Measurements from ENCODE around the gene PLCB1. TPM values are rescaled to one million over a fixed set of nuclear protein-coding genes. Genes with fewer than 3 reads are reported as not detected.

Gene PLCB1
- polyA plus RNA-seq, 1 donor (not counting 4 experiments of a cell fraction or from before 2014, with no cell fraction given): 0.37 TPM

- no peaks in the 10 kb centered on the region for H3K79me2 ChIP-seq (ENCODE audit: control insufficient read depth, insufficient read depth, low read length)
- no peaks in the 10 kb centered on the region for H3K27me3 ChIP-seq (ENCODE audit: control insufficient read depth, extremely low read depth, insufficient read depth, low read length)
- FAIRE-seq (no peak), DNase-seq (ENCODE audit: low read depth, low spot score) (no peak)
- no peaks in the 10 kb centered on the region for H4K20me1 ChIP-seq (ENCODE audit: control insufficient read depth, extremely low read depth, insufficient read depth, low read length)
- TF ChIP-seq CTCF (optimal IDR thresholded peaks at IDR 0.05 in 1 of 3, IDR thresholded peaks at IDR 0.05 in 1 of 3, conservative IDR thresholded peaks at IDR 0.05 in 1 of 3; ENCODE audit: extremely low read depth in 1 of 3, insufficient read depth in 2 of 3, low read length in 3 of 3) (no peak), EZH2 (IDR thresholded peaks at IDR 0.05; ENCODE audit: low read length) (no peak)
- H3K4me2 ChIP-seq (ENCODE audit: control insufficient read depth, extremely low read depth, insufficient read depth, low read depth, low read length): no peak overlapping the region
- no peaks in the 10 kb centered on the region for H3K9me3 ChIP-seq (ENCODE audit: control insufficient read depth, low read depth, low read length)
- H3K9ac ChIP-seq (ENCODE audit: control insufficient read depth, extremely low read depth, insufficient read depth, low read length): no peak overlapping the region
- H3K36me3 ChIP-seq (ENCODE audit: control insufficient read depth in 2 of 2, extremely low read depth in 1 of 2, insufficient read depth in 2 of 2, low read length in 2 of 2): no peaks in the 10 kb centered on the region
- no peaks in the 10 kb centered on the region for H3K4me1 ChIP-seq (ENCODE audit: control insufficient read depth, extremely low read depth, insufficient read depth, low read length)
- H3K9me1 ChIP-seq (ENCODE audit: control insufficient read depth, extremely low read depth, insufficient read depth, low read length): no peaks in the 10 kb centered on the region
- H2AFZ ChIP-seq (ENCODE audit: control insufficient read depth, low read length): no peak overlapping the region
- no peak overlapping the region for H3K27ac ChIP-seq (ENCODE audit: control insufficient read depth, insufficient read depth, low read length)
- dilution Hi-C loops (cut with MboI; ENCODE audit: extremely low pct_ligation_motif_present, low sequenced_read_pairs): no loop called here
- H3K4me3 ChIP-seq (ENCODE audit: control insufficient read depth in 2 of 3, extremely low read depth in 1 of 3, insufficient read depth in 2 of 3, low read depth in 1 of 3, low read length in 3 of 3): no peak overlapping the region
Observed at GRCh38 chr20:8196096-8196495, 64.0 kb downstream of the PLCB1 start.

- no peaks in the 10 kb centered on the region for H3K36me3 ChIP-seq (ENCODE audit: control insufficient read depth in 2 of 2, extremely low read depth in 1 of 2, insufficient read depth in 2 of 2, low read length in 2 of 2)
- no peaks in the 10 kb centered on the region for H3K27me3 ChIP-seq (ENCODE audit: control insufficient read depth, extremely low read depth, insufficient read depth, low read length)
- H3K27ac ChIP-seq (ENCODE audit: control insufficient read depth, insufficient read depth, low read length): no peak overlapping the region
- H3K9me3 ChIP-seq (ENCODE audit: control insufficient read depth, low read depth, low read length): no peaks in the 10 kb centered on the region
- no peaks in the 10 kb centered on the region for H3K4me1 ChIP-seq (ENCODE audit: control insufficient read depth, extremely low read depth, insufficient read depth, low read length)
- no peak overlapping the region for H3K4me2 ChIP-seq (ENCODE audit: control insufficient read depth, extremely low read depth, insufficient read depth, low read depth, low read length)
- no peaks in the 10 kb centered on the region for H3K79me2 ChIP-seq (ENCODE audit: control insufficient read depth, insufficient read depth, low read length)
- DNase-seq (ENCODE audit: low read depth, low spot score) (no peak), FAIRE-seq (no peak)
- TF ChIP-seq EZH2 (IDR thresholded peaks at IDR 0.05; ENCODE audit: low read length) (no peak), CTCF (optimal IDR thresholded peaks at IDR 0.05 in 1 of 3, IDR thresholded peaks at IDR 0.05 in 1 of 3, conservative IDR thresholded peaks at IDR 0.05 in 1 of 3; ENCODE audit: extremely low read depth in 1 of 3, insufficient read depth in 2 of 3, low read length in 3 of 3) (no peak)
- dilution Hi-C loops (cut with MboI; ENCODE audit: extremely low pct_ligation_motif_present, low sequenced_read_pairs): no loop called here
- no peaks in the 10 kb centered on the region for H4K20me1 ChIP-seq (ENCODE audit: control insufficient read depth, extremely low read depth, insufficient read depth, low read length)
- no peaks in the 10 kb centered on the region for H3K9me1 ChIP-seq (ENCODE audit: control insufficient read depth, extremely low read depth, insufficient read depth, low read length)
- no peak overlapping the region for H3K9ac ChIP-seq (ENCODE audit: control insufficient read depth, extremely low read depth, insufficient read depth, low read length)
- H3K4me3 ChIP-seq (ENCODE audit: control insufficient read depth in 2 of 3, extremely low read depth in 1 of 3, insufficient read depth in 2 of 3, low read depth in 1 of 3, low read length in 3 of 3): no peak overlapping the region
- H2AFZ ChIP-seq (ENCODE audit: control insufficient read depth, low read length): no peak overlapping the region
Observed at GRCh38 chr20:8200220-8200619, 68.2 kb downstream of the PLCB1 start.

All from keratinocyte (primary cell).